Erythroblast (primary cell): Measurements from ENCODE around the gene GFOD2.

ENCODE experiments used
- GATA1 ChIP-seq: IDR thresholded peaks from 2 replicates; pipeline ENCODE4 v1.6.1; 2011; ENCODE audit warnings: low read depth, mild to moderate bottlenecking, control low read depth, low read length, moderate library complexity
- POLR2A ChIP-seq: IDR thresholded peaks from 2 replicates; pipeline ENCODE4 v1.6.1; 2011; ENCODE audit warnings: mild to moderate bottlenecking, low read length

GRCh38 chr16:67679935-67680897, 38.9 kb downstream of the GFOD2 start:
- TF ChIP-seq POLR2A: no peak
- TF ChIP-seq GATA1: no peak
